BLaER1 treated with 17β-estradiol and CSF1 and Interleukin-3, amounts not matched to agents 10 nM and 100 nM (cell line): ENCODE measurements around the gene PPM1B.

ENCODE experiments used
- H3K27ac ChIP-seq, 11 experiments: shearing (Covaris generic); formaldehyde crosslinking; 2 replicates each; pipeline ENCODE4 v1.8.1; 2022
- H3K27me3 ChIP-seq, 11 experiments: shearing (Covaris generic); formaldehyde crosslinking; 2 replicates each; pipeline ENCODE4 v1.8.1; 2022
- H3K36me3 ChIP-seq, 11 experiments: shearing (Covaris generic); formaldehyde crosslinking; 2 replicates each; pipeline ENCODE4 v1.8.1; 2022
- H3K4me1 ChIP-seq, 10 experiments: shearing (Covaris generic); formaldehyde crosslinking; 2 replicates each; pipeline ENCODE4 v1.8.1; 2022
- H3K4me2 ChIP-seq, 11 experiments: shearing (Covaris generic); formaldehyde crosslinking; 2 replicates each; pipeline ENCODE4 v1.8.1; 2022
- H3K4me3 ChIP-seq, 10 experiments: shearing (Covaris generic); formaldehyde crosslinking; 2 replicates each; pipeline ENCODE4 v1.8.1; 2022
- H3K9ac ChIP-seq, 11 experiments: shearing (Covaris generic); formaldehyde crosslinking; 2 replicates each; pipeline ENCODE4 v1.8.1; 2022
- H3K9me3 ChIP-seq, 11 experiments: shearing (Covaris generic); formaldehyde crosslinking; replicated peaks in 1 of 11; 2 replicates each; pipeline ENCODE4 v1.8.1; 2022
- H4K20me1 ChIP-seq, 11 experiments: shearing (Covaris generic); formaldehyde crosslinking; 2 replicates each; pipeline ENCODE4 v1.8.1; 2022
- Cebpa-rat ChIP-seq, 11 experiments: shearing (Covaris generic); IDR thresholded peaks; 2 replicates each; pipeline ENCODE4 v1.8.1; 2022

The PPM1B gene

GRCh38 chr2:44134848-44135247 lies 33.8 kb upstream of the PPM1B start:
- Histone ChIP-seq H3K27ac (no peak overlapping the region), H3K4me3 (no peak overlapping the region), H3K36me3 (no peaks in the 10 kb centered on the region), H3K27me3 (no peaks in the 10 kb centered on the region), H3K9me3 (peaks cover 0 to 12% (median 4%) of the 10 kb centered on the region in 11 experiments; a peak in 7 of 22 replicates), H3K9ac (no peak overlapping the region), H4K20me1 (no peaks in the 10 kb centered on the region), H3K4me1 (peaks cover 0 to 16% (median 9%) of the 10 kb centered on the region in 10 experiments; a peak in 14 of 20 replicates), H3K4me2 (no peak overlapping the region)
- TF ChIP-seq Cebpa-rat (IDR thresholded peaks at IDR 0.05): no peak

GRCh38 chr2:44135296-44135695 lies 33.4 kb upstream of the PPM1B start:
- H3K4me1 ChIP-seq: peaks cover 0 to 11% (median 7%) of the 10 kb centered on the region in 10 experiments; a peak in 14 of 20 replicates

GRCh38 chr2:44135771-44136170 lies 32.9 kb upstream of the PPM1B start:
- Histone ChIP-seq H3K27me3 (no peaks in the 10 kb centered on the region), H3K4me3 (no peak overlapping the region), H3K36me3 (no peaks in the 10 kb centered on the region), H3K27ac (no peak overlapping the region), H3K9ac (no peak overlapping the region), H3K4me1 (peaks cover 0 to 7% (median 3%) of the 10 kb centered on the region in 10 experiments; a peak in 12 of 20 replicates), H3K4me2 (no peak overlapping the region), H4K20me1 (no peaks in the 10 kb centered on the region), H3K9me3 (peaks cover 0 to 12% (median 4%) of the 10 kb centered on the region in 11 experiments; a peak in 7 of 22 replicates)
- TF ChIP-seq Cebpa-rat (IDR thresholded peaks at IDR 0.05): no peak

More at GRCh38 chr2:44135296-44135695, 33.4 kb upstream of the PPM1B start:
- H3K9ac ChIP-seq: no peak overlapping the region
- no peaks in the 10 kb centered on the region for H3K27me3 ChIP-seq
- no peaks in the 10 kb centered on the region for H4K20me1 ChIP-seq
- H3K4me3 ChIP-seq: no peak overlapping the region
- H3K36me3 ChIP-seq: no peaks in the 10 kb centered on the region
- H3K9me3 ChIP-seq: peaks cover 0 to 12% (median 4%) of the 10 kb centered on the region in 11 experiments; a peak in 7 of 22 replicates
- H3K27ac ChIP-seq: no peak overlapping the region
- H3K4me2 ChIP-seq: no peak overlapping the region
- TF ChIP-seq Cebpa-rat (IDR thresholded peaks at IDR 0.05): no peak

GRCh38 chr2:44136252-44136651 lies 32.4 kb upstream of the PPM1B start:
- peaks cover 0 to 12% (median 4%) of the 10 kb centered on the region in 11 experiments; a peak in 7 of 22 replicates for H3K9me3 ChIP-seq
- H3K27ac ChIP-seq: no peak overlapping the region
- H3K4me2 ChIP-seq: no peak overlapping the region
- H4K20me1 ChIP-seq: no peaks in the 10 kb centered on the region
- H3K9ac ChIP-seq: no peak overlapping the region
- no peaks in the 10 kb centered on the region for H3K36me3 ChIP-seq
- H3K4me1 ChIP-seq: peaks cover 0 to 2% (median 0%) of the 10 kb centered on the region in 10 experiments; a peak in 2 of 20 replicates
- no peak overlapping the region for H3K4me3 ChIP-seq
- no peak for TF ChIP-seq Cebpa-rat (IDR thresholded peaks at IDR 0.05)
- no peaks in the 10 kb centered on the region for H3K27me3 ChIP-seq

- Histone ChIP-seq H3K4me1 (no peaks in the 10 kb centered on the region), H3K4me2 (no peak overlapping the region), H3K27me3 (no peaks in the 10 kb centered on the region), H3K27ac (no peak overlapping the region), H3K36me3 (no peaks in the 10 kb centered on the region), H3K4me3 (no peak overlapping the region), H3K9ac (no peak overlapping the region), H4K20me1 (no peaks in the 10 kb centered on the region), H3K9me3 (peaks cover 0 to 12% (median 4%) of the 10 kb centered on the region in 11 experiments; a peak in 7 of 22 replicates)
- TF ChIP-seq Cebpa-rat (IDR thresholded peaks at IDR 0.05): no peak
Measured at GRCh38 chr2:44137048-44137447, 31.6 kb upstream of the PPM1B start.

GRCh38 chr2:44137872-44138551 lies 30.7 kb upstream of the PPM1B start:
- H3K27ac ChIP-seq: no peak overlapping the region
- H3K9ac ChIP-seq: no peak overlapping the region
- no peak overlapping the region for H3K4me3 ChIP-seq
- H3K4me1 ChIP-seq: no peaks in the 10 kb centered on the region
- no peaks in the 10 kb centered on the region for H3K36me3 ChIP-seq
- TF ChIP-seq Cebpa-rat (IDR thresholded peaks at IDR 0.05): no peak
- peaks cover 0 to 10% (median 4%) of the 10 kb centered on the region in 11 experiments; a peak in 7 of 22 replicates for H3K9me3 ChIP-seq
- no peaks in the 10 kb centered on the region for H3K27me3 ChIP-seq
- H3K4me2 ChIP-seq: no peak overlapping the region
- H4K20me1 ChIP-seq: no peaks in the 10 kb centered on the region

GRCh38 chr2:44139741-44140140 lies 28.9 kb upstream of the PPM1B start:
- H3K27me3 ChIP-seq: no peaks in the 10 kb centered on the region
- no peak for TF ChIP-seq Cebpa-rat (IDR thresholded peaks at IDR 0.05)
- no peaks in the 10 kb centered on the region for H3K36me3 ChIP-seq
- H3K4me1 ChIP-seq: no peaks in the 10 kb centered on the region; a peak in 1 of 20 replicates
- H3K4me3 ChIP-seq: no peak overlapping the region
- peaks cover 0 to 4% (median 0%) of the 10 kb centered on the region in 11 experiments; a peak in 2 of 22 replicates for H3K9me3 ChIP-seq
- H4K20me1 ChIP-seq: no peaks in the 10 kb centered on the region
- no peak overlapping the region for H3K4me2 ChIP-seq
- H3K27ac ChIP-seq: no peak overlapping the region
- no peak overlapping the region for H3K9ac ChIP-seq

GRCh38 chr2:44142306-44142705 lies 26.4 kb upstream of the PPM1B start:
- no peak for TF ChIP-seq Cebpa-rat (IDR thresholded peaks at IDR 0.05)
- H3K9ac ChIP-seq: no peak overlapping the region
- no peaks in the 10 kb centered on the region for H4K20me1 ChIP-seq
- H3K4me1 ChIP-seq: no peaks in the 10 kb centered on the region; a peak in 1 of 20 replicates
- no peak overlapping the region for H3K4me2 ChIP-seq
- no peak overlapping the region for H3K27ac ChIP-seq
- H3K4me3 ChIP-seq: no peak overlapping the region
- no peaks in the 10 kb centered on the region for H3K36me3 ChIP-seq
- no peaks in the 10 kb centered on the region for H3K27me3 ChIP-seq
- H3K9me3 ChIP-seq: no peaks in the 10 kb centered on the region

GRCh38 chr2:44143701-44144100 lies 25.0 kb upstream of the PPM1B start:
- Histone ChIP-seq H3K36me3 (no peaks in the 10 kb centered on the region), H3K4me1 (no peaks in the 10 kb centered on the region; a peak in 1 of 20 replicates), H3K9me3 (no peaks in the 10 kb centered on the region), H3K9ac (no peak overlapping the region), H4K20me1 (no peaks in the 10 kb centered on the region), H3K4me3 (no peak overlapping the region), H3K27me3 (no peaks in the 10 kb centered on the region), H3K4me2 (no peak overlapping the region), H3K27ac (no peak overlapping the region)
- no peak for TF ChIP-seq Cebpa-rat (IDR thresholded peaks at IDR 0.05)

- Histone ChIP-seq H3K4me1 (no peaks in the 10 kb centered on the region; a peak in 1 of 20 replicates), H4K20me1 (no peaks in the 10 kb centered on the region), H3K36me3 (no peaks in the 10 kb centered on the region), H3K4me2 (no peak overlapping the region), H3K9ac (no peak overlapping the region), H3K27ac (no peak overlapping the region), H3K27me3 (no peaks in the 10 kb centered on the region), H3K4me3 (no peak overlapping the region), H3K9me3 (no peaks in the 10 kb centered on the region)
- TF ChIP-seq Cebpa-rat (IDR thresholded peaks at IDR 0.05): no peak
Measured at GRCh38 chr2:44148999-44149398, 19.7 kb upstream of the PPM1B start.
